ENCODE measurements around the gene CD36. TPM values are rescaled to one million over a fixed set of nuclear protein-coding genes. Genes with fewer than 3 reads are reported as not detected.

Gene CD36
- total RNA-seq, 2 donors from 2014 or later, result not detected

DNA sequence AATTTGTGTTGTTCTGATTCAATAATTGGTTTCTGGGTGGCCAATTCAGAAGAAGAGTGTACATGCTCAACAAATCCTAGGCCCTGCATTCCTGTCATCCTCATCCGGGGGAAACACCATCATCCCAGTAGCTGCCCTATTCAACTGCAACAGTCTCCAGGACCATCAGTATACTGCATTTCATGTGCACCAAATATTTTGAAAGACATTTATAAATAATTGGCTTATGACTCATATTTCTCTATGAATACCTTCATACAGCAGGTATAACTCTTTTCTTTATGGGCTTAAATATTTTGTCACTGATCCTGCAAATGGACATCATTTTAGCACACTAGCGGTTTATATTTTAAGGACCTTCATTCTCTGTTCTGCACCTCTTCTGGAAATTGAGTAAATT lies 38.0 kb downstream of the CD36 start:
- no peak overlapping the region for H3K27ac Mint-ChIP-seq
- ATAC-seq (no peak), DNase-seq (ENCODE audit: low spot score) (no peak)
- H3K4me3 Mint-ChIP-seq, result no peak overlapping the region
- H3K36me3 Mint-ChIP-seq, result no peaks in the 10 kb centered on the region
- H3K27me3 Mint-ChIP-seq, result no peaks in the 10 kb centered on the region
- no peaks in the 10 kb centered on the region for H3K4me1 Mint-ChIP-seq (ENCODE audit: low read depth in 2 of 2)
- no peaks in the 10 kb centered on the region for H3K9me3 Mint-ChIP-seq

- no peak for DNase-seq (ENCODE audit: low spot score)
- H3K9me3 Mint-ChIP-seq, result no peaks in the 10 kb centered on the region
- no peaks in the 10 kb centered on the region for H3K4me1 Mint-ChIP-seq (ENCODE audit: low read depth in 2 of 2)
- ATAC-seq, result no peak
- no peak overlapping the region for H3K27ac Mint-ChIP-seq
- no peak overlapping the region for H3K4me3 Mint-ChIP-seq
- no peaks in the 10 kb centered on the region for H3K27me3 Mint-ChIP-seq
- no peaks in the 10 kb centered on the region for H3K36me3 Mint-ChIP-seq
These were observed 39.2 kb downstream of the CD36 start for GRCh38 chr7:80677629-80678028.

- H3K4me3 Mint-ChIP-seq, result no peak overlapping the region
- ATAC-seq, result no peak
- H3K27ac Mint-ChIP-seq, result no peak overlapping the region
- no peak for DNase-seq (ENCODE audit: low spot score)
- H3K9me3 Mint-ChIP-seq, result no peaks in the 10 kb centered on the region
- H3K4me1 Mint-ChIP-seq (ENCODE audit: low read depth in 2 of 2), result no peaks in the 10 kb centered on the region
- H3K27me3 Mint-ChIP-seq, result no peaks in the 10 kb centered on the region
- no peaks in the 10 kb centered on the region for H3K36me3 Mint-ChIP-seq
These were observed 40.3 kb downstream of the CD36 start for GRCh38 chr7:80678707-80679106.

- no peak overlapping the region for H3K4me3 Mint-ChIP-seq
- H3K9me3 Mint-ChIP-seq, result peaks cover 6% of the 10 kb centered on the region
- no peak for ATAC-seq
- H3K27me3 Mint-ChIP-seq, result no peaks in the 10 kb centered on the region
- H3K27ac Mint-ChIP-seq, result no peak overlapping the region
- no peaks in the 10 kb centered on the region for H3K36me3 Mint-ChIP-seq
- DNase-seq (ENCODE audit: low spot score), result no peak
- no peaks in the 10 kb centered on the region for H3K4me1 Mint-ChIP-seq (ENCODE audit: low read depth in 2 of 2)
These were observed 41.8 kb downstream of the CD36 start for GRCh38 chr7:80679921-80680907.

- Mint-ChIP-seq H3K36me3 (no peaks in the 10 kb centered on the region), H3K27ac (no peak overlapping the region), H3K4me3 (no peak overlapping the region), H3K9me3 (peaks cover 7% of the 10 kb centered on the region), H3K4me1 (ENCODE audit: low read depth in 2 of 2) (no peaks in the 10 kb centered on the region), H3K27me3 (no peaks in the 10 kb centered on the region)
- ATAC-seq (no peak), DNase-seq (ENCODE audit: low spot score) (no peak)
These were observed 42.9 kb downstream of the CD36 start for GRCh38 chr7:80681272-80681885.

DNA sequence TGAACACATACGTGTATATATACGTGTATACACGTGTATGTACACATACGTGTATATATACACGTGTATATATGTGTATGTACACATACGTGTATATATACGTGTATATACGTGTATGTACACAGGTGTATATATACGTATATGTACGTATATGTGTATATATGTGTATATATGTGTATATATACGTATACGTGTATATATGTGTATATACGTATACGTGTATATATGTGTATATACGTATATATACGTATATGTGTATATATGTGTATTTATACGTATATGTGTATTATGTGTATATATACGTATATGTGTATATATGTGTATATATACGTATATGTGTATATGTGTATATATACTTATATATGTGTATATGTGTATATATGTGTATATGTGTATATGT lies 44.3 kb downstream of the CD36 start:
- Mint-ChIP-seq H3K4me1 (ENCODE audit: low read depth in 2 of 2) (no peaks in the 10 kb centered on the region), H3K27ac (no peak overlapping the region), H3K36me3 (no peaks in the 10 kb centered on the region), H3K27me3 (no peaks in the 10 kb centered on the region), H3K4me3 (no peak overlapping the region), H3K9me3 (peaks cover 7% of the 10 kb centered on the region)
- ATAC-seq (no peak), DNase-seq (ENCODE audit: low spot score) (no peak)

DNA sequence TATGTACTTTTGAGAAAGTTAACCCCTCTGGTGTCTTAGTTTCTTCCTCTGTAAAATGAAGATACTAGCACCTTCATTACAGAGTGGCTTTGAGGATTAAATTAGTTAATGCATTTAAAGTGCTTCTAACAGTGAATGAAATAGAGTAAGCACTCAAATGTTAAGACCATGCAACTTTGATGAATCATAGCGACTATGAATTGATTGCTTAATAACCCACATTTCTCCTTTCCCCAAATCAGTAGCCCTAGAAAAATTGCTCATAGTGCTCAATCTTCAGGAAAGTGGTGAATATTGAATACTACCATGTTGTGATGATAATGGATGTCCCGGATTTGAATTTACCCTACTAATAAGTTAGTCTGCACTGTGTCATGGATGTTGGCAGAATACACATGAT lies 48.1 kb downstream of the CD36 start:
- ATAC-seq, result no peak
- peaks cover 13% of the 10 kb centered on the region for H3K9me3 Mint-ChIP-seq
- H3K4me1 Mint-ChIP-seq (ENCODE audit: low read depth in 2 of 2), result no peaks in the 10 kb centered on the region

DNA sequence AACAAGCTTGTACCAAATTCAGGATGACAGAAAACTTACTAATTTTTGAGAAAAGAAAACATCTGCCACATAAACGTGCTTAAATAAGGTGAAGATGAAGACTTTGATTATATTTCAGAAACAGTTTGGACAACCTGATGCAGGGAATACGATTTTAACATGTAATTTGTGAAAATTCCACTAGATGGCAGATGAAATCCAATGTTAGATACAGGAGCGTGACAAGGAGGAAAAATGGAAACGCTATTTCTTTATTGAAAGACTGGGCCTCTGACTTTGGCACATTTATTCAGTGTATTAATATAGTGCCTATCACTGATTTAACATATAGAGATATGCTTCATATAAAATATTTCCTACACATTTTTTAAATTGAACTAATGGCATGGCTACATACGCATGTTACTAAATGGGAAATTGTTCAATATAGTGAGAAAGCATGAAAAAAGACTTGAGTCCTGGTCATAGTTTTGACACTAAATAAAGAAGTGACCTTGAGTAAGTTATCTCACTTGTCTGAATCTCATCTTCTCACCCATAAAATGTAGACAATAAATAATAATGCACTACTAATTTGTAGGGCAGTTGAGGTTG lies 60.7 kb downstream of the CD36 start:
- Mint-ChIP-seq H3K27me3 (no peaks in the 10 kb centered on the region), H3K4me3 (no peak overlapping the region), H3K4me1 (ENCODE audit: low read depth in 2 of 2) (no peaks in the 10 kb centered on the region), H3K27ac (no peak overlapping the region), H3K36me3 (no peaks in the 10 kb centered on the region), H3K9me3 (no peaks in the 10 kb centered on the region)
- DNase-seq (ENCODE audit: low spot score) (no peak), ATAC-seq (no peak)

More for the DNA sequence above, 48.1 kb downstream of the CD36 start:
- H3K4me3 Mint-ChIP-seq, result no peak overlapping the region
- peaks cover under 1% of the 10 kb centered on the region for H3K36me3 Mint-ChIP-seq
- H3K27ac Mint-ChIP-seq, result no peak overlapping the region
- H3K27me3 Mint-ChIP-seq, result no peaks in the 10 kb centered on the region
- no peak for DNase-seq (ENCODE audit: low spot score)

- Mint-ChIP-seq H3K36me3 (no peaks in the 10 kb centered on the region), H3K27ac (no peak overlapping the region), H3K4me1 (ENCODE audit: low read depth in 2 of 2) (no peaks in the 10 kb centered on the region), H3K4me3 (no peak overlapping the region), H3K27me3 (no peaks in the 10 kb centered on the region), H3K9me3 (no peaks in the 10 kb centered on the region)
- DNase-seq (ENCODE audit: low spot score) (no peak), ATAC-seq (no peak)
These were observed 61.3 kb downstream of the CD36 start for GRCh38 chr7:80699721-80700256.

DNA sequence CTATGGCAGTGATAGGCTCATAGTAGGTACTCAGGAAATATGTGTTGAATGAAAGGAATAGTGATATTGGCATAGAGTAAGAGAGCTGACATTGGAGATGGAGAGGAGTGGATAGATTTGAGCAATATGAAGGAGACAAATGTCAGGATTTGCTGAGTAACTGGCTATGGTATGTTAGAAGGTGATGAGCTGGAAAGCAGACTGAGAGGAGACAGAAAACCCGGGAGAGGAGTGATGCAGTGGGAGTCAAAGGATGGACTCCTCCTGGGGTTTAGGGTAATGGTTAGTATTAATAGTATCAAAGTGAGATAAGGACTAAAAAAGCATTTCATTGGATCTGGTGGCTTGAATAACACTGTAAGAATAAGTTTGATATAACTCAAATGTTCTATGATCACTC lies 64.8 kb downstream of the CD36 start:
- no peaks in the 10 kb centered on the region for H3K4me1 Mint-ChIP-seq (ENCODE audit: low read depth in 2 of 2)
- H3K9me3 Mint-ChIP-seq, result peaks cover 2% of the 10 kb centered on the region
- H3K27me3 Mint-ChIP-seq, result no peaks in the 10 kb centered on the region
- no peaks in the 10 kb centered on the region for H3K36me3 Mint-ChIP-seq
- H3K4me3 Mint-ChIP-seq, result no peak overlapping the region
- H3K27ac Mint-ChIP-seq, result no peak overlapping the region
- ATAC-seq (no peak), DNase-seq (ENCODE audit: low spot score) (no peak)

GRCh38 chr7:80705130-80705781 lies 66.8 kb downstream of the CD36 start:
- ATAC-seq (no peak), DNase-seq (ENCODE audit: low spot score) (no peak)
- no peaks in the 10 kb centered on the region for H3K27me3 Mint-ChIP-seq
- H3K27ac Mint-ChIP-seq, result no peak overlapping the region
- H3K4me1 Mint-ChIP-seq (ENCODE audit: low read depth in 2 of 2), result no peaks in the 10 kb centered on the region
- no peak overlapping the region for H3K4me3 Mint-ChIP-seq
- H3K36me3 Mint-ChIP-seq, result no peaks in the 10 kb centered on the region
- peaks cover 2% of the 10 kb centered on the region for H3K9me3 Mint-ChIP-seq

DNA sequence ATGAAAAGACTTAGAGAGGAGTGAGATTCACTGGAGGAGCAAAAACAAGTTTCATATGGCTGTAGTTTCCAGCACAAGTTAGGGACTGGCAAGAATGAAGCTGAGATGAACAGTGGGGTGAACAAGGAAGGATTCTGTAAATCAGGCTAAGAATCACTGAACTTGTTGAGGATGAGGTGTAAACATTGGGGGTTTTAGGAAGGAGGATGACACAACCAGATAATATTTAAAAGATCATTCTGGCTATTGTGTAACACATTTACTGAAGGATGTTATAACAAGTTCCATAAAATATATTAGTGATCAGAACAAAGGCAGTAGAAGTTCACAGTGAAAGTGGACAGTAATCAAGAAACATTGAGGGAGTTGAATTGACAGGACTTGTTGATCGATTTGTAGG lies 68.9 kb downstream of the CD36 start:
- peaks cover 2% of the 10 kb centered on the region for H3K9me3 Mint-ChIP-seq
- DNase-seq (ENCODE audit: low spot score) (no peak), ATAC-seq (no peak)
- H3K36me3 Mint-ChIP-seq, result no peaks in the 10 kb centered on the region
- no peaks in the 10 kb centered on the region for H3K27me3 Mint-ChIP-seq
- H3K27ac Mint-ChIP-seq, result no peak overlapping the region
- no peaks in the 10 kb centered on the region for H3K4me1 Mint-ChIP-seq (ENCODE audit: low read depth in 2 of 2)
- no peak overlapping the region for H3K4me3 Mint-ChIP-seq

DNA sequence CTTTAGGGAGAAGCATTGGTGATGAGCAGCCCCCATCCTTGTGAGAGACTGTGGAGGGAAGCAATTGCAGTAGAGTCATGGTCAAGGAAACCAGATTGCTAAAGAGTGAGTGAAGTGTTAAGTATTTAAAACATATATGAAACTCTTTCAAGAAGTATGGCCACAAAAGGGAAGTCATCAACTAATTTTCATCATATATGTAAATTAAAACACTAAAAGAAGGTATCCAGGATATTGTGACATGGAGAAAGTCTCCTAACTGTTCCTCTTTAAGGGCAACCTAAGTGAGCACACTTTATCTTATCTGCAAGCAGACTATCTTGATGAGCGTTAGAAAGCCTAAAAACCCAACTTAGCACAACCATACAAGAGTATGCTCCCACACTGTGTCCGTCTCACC lies 69.7 kb downstream of the CD36 start:
- ATAC-seq (peak in 1 of 2 donors; percentile 41), DNase-seq (ENCODE audit: low spot score) (no peak)
- Mint-ChIP-seq H3K4me1 (ENCODE audit: low read depth in 2 of 2) (no peaks in the 10 kb centered on the region), H3K9me3 (peaks cover 2% of the 10 kb centered on the region), H3K27me3 (no peaks in the 10 kb centered on the region), H3K36me3 (no peaks in the 10 kb centered on the region), H3K4me3 (no peak overlapping the region), H3K27ac (no peak overlapping the region)
